IMR-90 (cell line): ENCODE data around the gene CDC42EP2. TPM values are rescaled to one million over a fixed set of nuclear protein-coding genes. Genes with fewer than 3 reads are reported as not detected.

Source experiments
- ATAC-seq: fragments of 200-7000 bp; cut with Tn5 transposase; 2 replicates; pipeline ENCODE4 v1.9.1; 2020; ENCODE audit warnings: low read depth, mild to moderate bottlenecking, moderate library complexity
- BruUV-seq: library from RNA; stranded (reverse); fragments of 400-500 nt; replicated peaks from 2 replicates; lab custom pipeline; 2021; lab: Mats Ljungman, UMichigan
- CTCF ChIA-PET: fragments of 300-600 bp; formaldehyde crosslinking; extraction: SDS; loops from one replicate; lab custom pipeline; 2021; ENCODE audit warnings: antibody characterized with exemption; lab: Yijun Ruan, JAX
- POLR2A ChIA-PET: fragments of 300-600 bp; sonication (Branson Sonifier 250); formaldehyde crosslinking; loops from one replicate; lab custom pipeline; 2022; ENCODE audit warnings: antibody characterized with exemption; ENCODE audit not compliant: unreplicated experiment; lab: Charles Lee
- DNase-seq: peaks from one replicate; pipeline ENCODE4 v3.0.0; 2013
- H2AFZ ChIP-seq: replicated peaks from 2 replicates; pipeline ENCODE3; 2013; ENCODE audit warnings: low read length, mild to moderate bottlenecking; ENCODE audit not compliant: poor library complexity
- H2AK5ac ChIP-seq: 2 replicates; pipeline ENCODE4 v1.6.1; 2013; ENCODE audit warnings: low read depth, low read length, inconsistent platforms
- H2AK9ac ChIP-seq: replicated peaks from 2 replicates; pipeline ENCODE3; 2013; ENCODE audit warnings: mild to moderate bottlenecking, low read depth, low read length, moderate library complexity; ENCODE audit not compliant: poor library complexity
- H2BK120ac ChIP-seq: 2 replicates; pipeline ENCODE4 v1.6.1; 2013; ENCODE audit warnings: low read depth, low read length, inconsistent platforms
- H2BK15ac ChIP-seq: 3 replicates; pipeline ENCODE4 v1.6.1; 2013; ENCODE audit warnings: low read depth, low read length, inconsistent platforms
- H2BK20ac ChIP-seq: 2 replicates; pipeline ENCODE4 v1.6.1; 2013; ENCODE audit warnings: low read depth, mild to moderate bottlenecking, inconsistent platforms, low read length, moderate library complexity
- H2BK5ac ChIP-seq: 2 replicates; pipeline ENCODE4 v1.6.1; 2013; ENCODE audit warnings: mild to moderate bottlenecking, low read depth, low read length, inconsistent platforms; ENCODE audit not compliant: poor library complexity, severe bottlenecking
- H3K14ac ChIP-seq: replicated peaks from 2 replicates; pipeline ENCODE4 v1.6.1; 2013; ENCODE audit warnings: low read depth, low read length, inconsistent platforms
- H3K18ac ChIP-seq: 2 replicates; pipeline ENCODE4 v1.6.1; 2013; ENCODE audit warnings: low read depth, low read length, control low read depth
- H3K23ac ChIP-seq: 2 replicates; pipeline ENCODE4 v1.6.1; 2013; ENCODE audit warnings: low read depth, low read length, inconsistent platforms
- H3K27ac ChIP-seq: 2 replicates; pipeline ENCODE4 v1.5.1; 2013; ENCODE audit warnings: mild to moderate bottlenecking, control low read depth, low read length; ENCODE audit not compliant: insufficient read depth
- H3K27me3 ChIP-seq: 2 replicates; pipeline ENCODE4 v1.6.1; 2013; ENCODE audit warnings: low read length; ENCODE audit not compliant: control insufficient read depth, insufficient read depth
- H3K36me3 ChIP-seq: 2 replicates; pipeline ENCODE4 v1.6.1; 2013; ENCODE audit warnings: low read length, mixed read lengths; ENCODE audit not compliant: control insufficient read depth, insufficient read depth
- H3K4ac ChIP-seq: 2 replicates; pipeline ENCODE4 v1.6.1; 2013; ENCODE audit warnings: low read depth, low read length, inconsistent platforms
- H3K4me1 ChIP-seq: 2 replicates; pipeline ENCODE4 v1.6.1; 2013; ENCODE audit warnings: low read length, mixed read lengths; ENCODE audit not compliant: control insufficient read depth, insufficient read depth
- H3K4me2 ChIP-seq: 2 replicates; pipeline ENCODE4 v1.6.1; 2013; ENCODE audit warnings: low read depth, mild to moderate bottlenecking, control low read depth, low read length, moderate library complexity
- H3K4me3 ChIP-seq: 2 replicates; pipeline ENCODE4 v1.5.1; 2013; ENCODE audit warnings: low read depth, mild to moderate bottlenecking, control low read depth, low read length, moderate library complexity; ENCODE audit not compliant: insufficient read depth
- H3K56ac ChIP-seq: 2 replicates; pipeline ENCODE4 v1.6.1; 2013; ENCODE audit warnings: low read length, inconsistent platforms; ENCODE audit not compliant: insufficient read depth; ENCODE audit errors: extremely low read depth
- H3K79me1 ChIP-seq, 2 experiments: 2 replicates each; pipeline ENCODE4 v1.6.1; 2013; ENCODE audit warnings: low read length in 2 of 2, inconsistent platforms in 1 of 2, low read depth in 1 of 2
- H3K9ac ChIP-seq: 2 replicates; pipeline ENCODE4 v1.6.1; 2013; ENCODE audit warnings: low read depth, low read length, control low read depth
- H3K9me1 ChIP-seq: 2 replicates; pipeline ENCODE4 v1.6.1; 2013; ENCODE audit warnings: low read length, inconsistent platforms; ENCODE audit not compliant: insufficient read depth
- H3K9me3 ChIP-seq: 2 replicates; pipeline ENCODE4 v1.6.1; 2013; ENCODE audit warnings: low read length; ENCODE audit not compliant: control insufficient read depth, insufficient read depth
- H4K20me1 ChIP-seq: 2 replicates; pipeline ENCODE4 v1.6.1; 2013; ENCODE audit warnings: low read length, inconsistent platforms; ENCODE audit not compliant: insufficient read depth
- H4K5ac ChIP-seq: 2 replicates; pipeline ENCODE4 v1.6.1; 2013; ENCODE audit warnings: mild to moderate bottlenecking, low read depth, low read length, control low read depth
- H4K8ac ChIP-seq, 2 experiments: 2 replicates each; pipeline ENCODE4 v1.6.1; 2013; ENCODE audit warnings: low read depth in 2 of 2, low read length in 2 of 2, control low read depth in 1 of 2, inconsistent platforms in 1 of 2
- H4K91ac ChIP-seq: 2 replicates; pipeline ENCODE4 v1.6.1; 2013; ENCODE audit warnings: low read depth, low read length, inconsistent platforms; ENCODE audit not compliant: insufficient read depth
- BHLHE40 ChIP-seq: fragments of 150-350 bp; IDR thresholded peaks from 2 replicates; pipeline ENCODE4 v1.6.1; 2016; ENCODE audit warnings: mild to moderate bottlenecking, low read depth, low read length
- CHD1 ChIP-seq: IDR thresholded peaks from 2 replicates; pipeline ENCODE4 v1.6.1; 2012; ENCODE audit warnings: low read depth, low read length, improper control_type of control experiment
- CTCF ChIP-seq: conservative IDR thresholded peaks from 2 replicates; pipeline ENCODE4 v1.5.1; 2012; ENCODE audit warnings: mild to moderate bottlenecking, low read depth, low read length, improper control_type of control experiment
- ELK1 ChIP-seq: fragments of 150-350 bp; IDR thresholded peaks from 2 replicates; pipeline ENCODE4 v1.6.1; 2016; ENCODE audit warnings: low read depth, mild to moderate bottlenecking, low read length, moderate library complexity, borderline replicate concordance
- FOS ChIP-seq: fragments of 150-350 bp; IDR thresholded peaks from 2 replicates; pipeline ENCODE4 v1.6.1; 2016; ENCODE audit warnings: low read depth, low read length
- MAFK ChIP-seq: IDR thresholded peaks from 2 replicates; pipeline ENCODE4 v1.6.1; 2012; ENCODE audit warnings: low read depth, low read length, improper control_type of control experiment
- MAZ ChIP-seq: IDR thresholded peaks from 2 replicates; pipeline ENCODE4 v1.6.1; 2012; ENCODE audit warnings: low read depth, mild to moderate bottlenecking, low read length, improper control_type of control experiment, moderate library complexity, borderline replicate concordance
- MXI1 ChIP-seq: IDR thresholded peaks from 2 replicates; pipeline ENCODE4 v1.6.1; 2012; ENCODE audit warnings: low read depth, mild to moderate bottlenecking, low read length, moderate library complexity, borderline replicate concordance
- NFE2L2 ChIP-seq: fragments of 150-350 bp; IDR thresholded peaks from 2 replicates; pipeline ENCODE4 v1.6.1; 2016; ENCODE audit warnings: low read depth, mild to moderate bottlenecking, low read length
- RAD21 ChIP-seq: IDR thresholded peaks from 2 replicates; pipeline ENCODE4 v1.6.1; 2012; ENCODE audit warnings: low read length, improper control_type of control experiment
- RCOR1 ChIP-seq: IDR thresholded peaks from 2 replicates; pipeline ENCODE4 v1.6.1; 2012; ENCODE audit warnings: mild to moderate bottlenecking, low read length, improper control_type of control experiment; ENCODE audit not compliant: insufficient replicate concordance
- RFX5 ChIP-seq: IDR thresholded peaks from 2 replicates; pipeline ENCODE4 v1.8.0; 2012; ENCODE audit warnings: low read depth, mild to moderate bottlenecking, low read length, moderate library complexity
- SMC3 ChIP-seq: fragments of 150-350 bp; IDR thresholded peaks from 2 replicates; pipeline ENCODE4 v1.6.1; 2016; ENCODE audit warnings: low read depth, mild to moderate bottlenecking, antibody characterized with exemption, low read length, moderate library complexity
- USF2 ChIP-seq: fragments of 150-350 bp; IDR thresholded peaks from 2 replicates; pipeline ENCODE4 v1.6.1; 2017; ENCODE audit warnings: mild to moderate bottlenecking, antibody characterized with exemption, low read length, low read depth
- WGBS, 2 experiments: methylation state at CpG; one replicate each; pipeline versions ENCODE4 v1.1.5 to v1.1.7; 2013; ENCODE audit warnings: missing lambda C conversion rate in 2 of 2; ENCODE audit not compliant: insufficient read length in 1 of 2; ENCODE audit errors: extremely low coverage in 2 of 2; 5-methylcytosine and 5-hydroxymethylcytosine counted together
- dilution Hi-C: fragments of 300-500 bp; cut with HindIII; formaldehyde crosslinking; loops from one replicate; pipeline ENCODE4 v1.14.3; 2018; ENCODE audit warnings: low sequenced_read_pairs; ENCODE audit not compliant: unreplicated experiment
- in situ Hi-C: fragments of 300-500 bp; cut with MboI; formaldehyde crosslinking; loops from 3 replicates; pipeline ENCODE4 v1.14.3; 2019; ENCODE audit warnings: low sequenced_read_pairs, inconsistent platforms, mixed read lengths
- intact Hi-C: fragments of 100-400 bp; cut with micrococcal nuclease; formaldehyde crosslinking; loops from 2 replicates; pipeline ENCODE4 v1.10.0; 2022
- polyA plus RNA-seq, 3 experiments: library from polyadenylated mRNA; depleted of rRNA; stranded (reverse); fragments of >200 nt; gene quantifications; 2 replicates each; pipeline ENCODE4 v1.2.3, GENCODE V29; 2012; ENCODE audit warnings: low replicate concordance in 1 of 3
- total RNA-seq: library from RNA; depleted of rRNA; stranded (reverse); fragments of >200 nt; gene quantifications from 2 replicates; pipeline ENCODE4 v1.2.3, GENCODE V29; 2012

The CDC42EP2 gene
- total and polyA plus RNA-seq, 2 of the 4 experiments (the other 2 are of a cell fraction): 5.2 to 27.5 TPM

GRCh38 chr11:65310215-65310614 lies 4.5 kb upstream of the CDC42EP2 start:
- intact Hi-C loops (no loop called here), in situ Hi-C loops (no loop called here), dilution Hi-C loops (no loop called here)
- H3K79me1 ChIP-seq: peaks cover 5 to 43% of the 10 kb centered on the region in 2 experiments; a peak in 2 of 4 replicates
- no peak overlapping the region for H3K23ac ChIP-seq
- no peaks in the 10 kb centered on the region for H3K36me3 ChIP-seq
- no peak overlapping the region for H3K14ac ChIP-seq
- H3K9me3 ChIP-seq: no peaks in the 10 kb centered on the region
- peak overlapping the region; percentile 7; the same call in 1 of the 2 replicates for H4K91ac ChIP-seq
- H2AK9ac ChIP-seq: peak overlapping the region; percentile 76
- 22% methylated on average over 4 of the region's 10 CpGs; no CpG with 5 or more reads in 1 of the 2 experiments for WGBS, 2 experiments
- no peak overlapping the region for H3K56ac ChIP-seq
- no peak for ATAC-seq
- no peaks in the 10 kb centered on the region for H3K27me3 ChIP-seq
- ChIA-PET POLR2A (no interaction called here), CTCF (interaction anchor here (0.5 to 1.5 kb wide), 2 partner anchors 15 to 20 kb away, joined by 3 read pairs; no protein-coding TSS in a partner anchor)
- peaks cover 39% of the 10 kb centered on the region for H3K4me1 ChIP-seq
- no peak overlapping the region for H3K18ac ChIP-seq
- no peak overlapping the region for H3K4ac ChIP-seq
- peak overlapping the region; percentile 46 for H2AFZ ChIP-seq
- DNase-seq: no peak
- no peak overlapping the region for H3K27ac ChIP-seq
- H2AK5ac ChIP-seq: no peak overlapping the region
- H3K9ac ChIP-seq: no peak overlapping the region
- H2BK20ac ChIP-seq: no peak overlapping the region
- H3K4me2 ChIP-seq: no peak overlapping the region
- H3K9me1 ChIP-seq: peaks cover 31% of the 10 kb centered on the region
- no peak overlapping the region for H2BK15ac ChIP-seq
- H2BK5ac ChIP-seq: no peak overlapping the region
- H4K5ac ChIP-seq: no peak overlapping the region
- no peak overlapping the region for H3K4me3 ChIP-seq
- no peak overlapping the region for H2BK120ac ChIP-seq
- TF ChIP-seq RAD21: no peak
- no peak for TF ChIP-seq ELK1
- no peak for TF ChIP-seq MXI1
- no peak for TF ChIP-seq NFE2L2
- no peak for TF ChIP-seq SMC3
- no peak for TF ChIP-seq MAZ
- no peak for TF ChIP-seq MAFK
- TF ChIP-seq RCOR1: no peak
- TF ChIP-seq RFX5: no peak
- no peak for TF ChIP-seq CHD1
- no peak for TF ChIP-seq CTCF
- TF ChIP-seq BHLHE40: no peak
- no peak for TF ChIP-seq USF2
- no peak for TF ChIP-seq FOS
- BruUV-seq: no TSS peak
- peaks cover 7% of the 10 kb centered on the region for H4K20me1 ChIP-seq
- no peak overlapping the region for H4K8ac ChIP-seq
